Measurements from ENCODE around the gene DRAXIN. TPM values are rescaled to one million over a fixed set of nuclear protein-coding genes. Genes with fewer than 3 reads are reported as not detected.

The DRAXIN gene
- total RNA-seq, 1 experiment from 2014 or later, result 0.03 TPM

- no peak for DNase-seq (ENCODE audit: low read depth, low spot score)
- in situ Hi-C loops (cut with HindIII; ENCODE audit: low pct_unique_long_range_greater_than_20kb, low sequenced_read_pairs), result no loop called here
These were observed 50.0 kb downstream of the DRAXIN start for GRCh38 chr1:11741482-11741881.

- in situ Hi-C loops (cut with HindIII; ENCODE audit: low pct_unique_long_range_greater_than_20kb, low sequenced_read_pairs), result no loop called here
- DNase-seq (ENCODE audit: low read depth, low spot score), result peak; percentile 21
These were observed 50.5 kb downstream of the DRAXIN start for GRCh38 chr1:11741919-11742558.

GRCh38 chr1:11744287-11744686 is 52.8 kb downstream of the DRAXIN start:
- no peak for DNase-seq (ENCODE audit: low read depth, low spot score)
- in situ Hi-C loops (cut with HindIII; ENCODE audit: low pct_unique_long_range_greater_than_20kb, low sequenced_read_pairs), result no loop called here

- no peak for DNase-seq (ENCODE audit: low read depth, low spot score)
- in situ Hi-C loops (cut with HindIII; ENCODE audit: low pct_unique_long_range_greater_than_20kb, low sequenced_read_pairs), result no loop called here
These were observed 54.6 kb downstream of the DRAXIN start for GRCh38 chr1:11746092-11746491.

- DNase-seq (ENCODE audit: low read depth, low spot score), result no peak
- in situ Hi-C loops (cut with HindIII; ENCODE audit: low pct_unique_long_range_greater_than_20kb, low sequenced_read_pairs), result no loop called here
These were observed 55.4 kb downstream of the DRAXIN start for GRCh38 chr1:11746795-11747487.

- no peak for DNase-seq (ENCODE audit: low read depth, low spot score)
- in situ Hi-C loops (cut with HindIII; ENCODE audit: low pct_unique_long_range_greater_than_20kb, low sequenced_read_pairs), result no loop called here
These were observed 57.0 kb downstream of the DRAXIN start for GRCh38 chr1:11748294-11749202.

GRCh38 chr1:11749203-11749689 is 57.7 kb downstream of the DRAXIN start:
- peak; percentile 22 for DNase-seq (ENCODE audit: low read depth, low spot score)
- in situ Hi-C loops (cut with HindIII; ENCODE audit: low pct_unique_long_range_greater_than_20kb, low sequenced_read_pairs), result no loop called here

GRCh38 chr1:11749996-11750395 is 58.5 kb downstream of the DRAXIN start:
- DNase-seq (ENCODE audit: low read depth, low spot score), result no peak
- in situ Hi-C loops (cut with HindIII; ENCODE audit: low pct_unique_long_range_greater_than_20kb, low sequenced_read_pairs), result no loop called here

- no peak for DNase-seq (ENCODE audit: low read depth, low spot score)
- in situ Hi-C loops (cut with HindIII; ENCODE audit: low pct_unique_long_range_greater_than_20kb, low sequenced_read_pairs), result no loop called here
These were observed 59.6 kb downstream of the DRAXIN start for GRCh38 chr1:11751087-11751486.

GRCh38 chr1:11752359-11753088 is 61.0 kb downstream of the DRAXIN start:
- in situ Hi-C loops (cut with HindIII; ENCODE audit: low pct_unique_long_range_greater_than_20kb, low sequenced_read_pairs), result no loop called here
- DNase-seq (ENCODE audit: low read depth, low spot score), result no peak

- DNase-seq (ENCODE audit: low read depth, low spot score), result no peak
- in situ Hi-C loops (cut with HindIII; ENCODE audit: low pct_unique_long_range_greater_than_20kb, low sequenced_read_pairs), result no loop called here
These were observed 62.2 kb downstream of the DRAXIN start for GRCh38 chr1:11753555-11754208.

- in situ Hi-C loops (cut with HindIII; ENCODE audit: low pct_unique_long_range_greater_than_20kb, low sequenced_read_pairs), result no loop called here
These were observed 65.5 kb downstream of the DRAXIN start for GRCh38 chr1:11757047-11757446.

GRCh38 chr1:11759791-11760190 is 68.3 kb downstream of the DRAXIN start:
- DNase-seq (ENCODE audit: low read depth, low spot score), result no peak
- in situ Hi-C loops (cut with HindIII; ENCODE audit: low pct_unique_long_range_greater_than_20kb, low sequenced_read_pairs), result no loop called here

More at GRCh38 chr1:11757047-11757446, 65.5 kb downstream of the DRAXIN start:
- no peak for DNase-seq (ENCODE audit: low read depth, low spot score)

- in situ Hi-C loops (cut with HindIII; ENCODE audit: low pct_unique_long_range_greater_than_20kb, low sequenced_read_pairs), result no loop called here
- no peak for DNase-seq (ENCODE audit: low read depth, low spot score)
These were observed 69.8 kb downstream of the DRAXIN start for GRCh38 chr1:11761285-11761684.

- DNase-seq (ENCODE audit: low read depth, low spot score), result no peak
- in situ Hi-C loops (cut with HindIII; ENCODE audit: low pct_unique_long_range_greater_than_20kb, low sequenced_read_pairs), result no loop called here
These were observed 70.5 kb downstream of the DRAXIN start, which contains the start of gene C1orf167 for GRCh38 chr1:11761988-11762406. Gene C1orf167, plus strand, starts transcription at chr1:11762193. Its CDS starts 2,208 bp downstream, at chr1:11764401.

GRCh38 chr1:11764115-11764514 is 72.6 kb downstream of the DRAXIN start:
- no peak for DNase-seq (ENCODE audit: low read depth, low spot score)
- in situ Hi-C loops (cut with HindIII; ENCODE audit: low pct_unique_long_range_greater_than_20kb, low sequenced_read_pairs), result no loop called here

- DNase-seq (ENCODE audit: low read depth, low spot score), result no peak
- in situ Hi-C loops (cut with HindIII; ENCODE audit: low pct_unique_long_range_greater_than_20kb, low sequenced_read_pairs), result no loop called here
These were observed 73.0 kb downstream of the DRAXIN start for GRCh38 chr1:11764519-11764918.

Measured in SK-MEL-5 (cell line).